Lower leg skin (tissue), 3 donors: ENCODE measurements around the gene NDUFS1.

Experiments used
- POLR2A ChIP-seq, 2 donors: fragments of 450-650 bp; IDR thresholded peaks; one replicate each; pipeline ENCODE4 v1.6.1; 2016 to 2017; ENCODE audit warnings: antibody characterized with exemption in 2 of 2, mild to moderate bottlenecking in 1 of 2, moderate library complexity in 1 of 2
- TF ChIP-seq, protein P1 (sequence below), 3 donors: fragments of 450-650 bp; IDR thresholded peaks; one replicate each; pipeline ENCODE4 v1.5.1; 2016; ENCODE audit warnings: antibody characterized with exemption in 3 of 3, mild to moderate bottlenecking in 3 of 3, moderate library complexity in 2 of 3

DNA sequence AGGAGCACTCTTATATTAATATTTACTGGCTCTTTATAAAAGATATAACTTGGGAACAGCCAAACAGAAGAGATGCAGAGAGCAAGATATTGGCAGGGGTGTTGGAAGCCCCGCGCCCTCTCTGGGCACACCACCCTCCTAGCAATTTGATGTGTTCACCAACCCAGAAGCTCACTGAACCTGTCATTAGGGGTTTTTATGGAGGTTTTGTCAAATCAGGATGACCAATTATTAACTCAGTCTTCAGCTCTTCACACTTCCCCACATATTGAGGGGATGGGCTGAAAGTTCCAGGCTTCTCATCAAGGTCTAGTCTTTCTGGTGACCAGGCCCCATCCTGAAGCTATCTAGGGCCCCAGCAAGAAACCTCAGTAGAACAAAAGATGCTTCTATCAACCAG is 62.4 kb downstream of the NDUFS1 start:
- TF ChIP-seq, protein P1, sequence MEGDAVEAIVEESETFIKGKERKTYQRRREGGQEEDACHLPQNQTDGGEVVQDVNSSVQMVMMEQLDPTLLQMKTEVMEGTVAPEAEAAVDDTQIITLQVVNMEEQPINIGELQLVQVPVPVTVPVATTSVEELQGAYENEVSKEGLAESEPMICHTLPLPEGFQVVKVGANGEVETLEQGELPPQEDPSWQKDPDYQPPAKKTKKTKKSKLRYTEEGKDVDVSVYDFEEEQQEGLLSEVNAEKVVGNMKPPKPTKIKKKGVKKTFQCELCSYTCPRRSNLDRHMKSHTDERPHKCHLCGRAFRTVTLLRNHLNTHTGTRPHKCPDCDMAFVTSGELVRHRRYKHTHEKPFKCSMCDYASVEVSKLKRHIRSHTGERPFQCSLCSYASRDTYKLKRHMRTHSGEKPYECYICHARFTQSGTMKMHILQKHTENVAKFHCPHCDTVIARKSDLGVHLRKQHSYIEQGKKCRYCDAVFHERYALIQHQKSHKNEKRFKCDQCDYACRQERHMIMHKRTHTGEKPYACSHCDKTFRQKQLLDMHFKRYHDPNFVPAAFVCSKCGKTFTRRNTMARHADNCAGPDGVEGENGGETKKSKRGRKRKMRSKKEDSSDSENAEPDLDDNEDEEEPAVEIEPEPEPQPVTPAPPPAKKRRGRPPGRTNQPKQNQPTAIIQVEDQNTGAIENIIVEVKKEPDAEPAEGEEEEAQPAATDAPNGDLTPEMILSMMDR (IDR thresholded peaks at IDR 0.05), result no peak
- no peak for TF ChIP-seq POLR2A (IDR thresholded peaks at IDR 0.05)
